Trophoblast cell (in vitro differentiated cells and primary cell): ENCODE data around the gene NMNAT2.

Source experiments
- DNase-seq, 2 donors: peaks; one replicate each; pipeline ENCODE4 v3.0.0-alpha.2; 2016
- H2AFZ ChIP-seq: 2 replicates; pipeline ENCODE4 v1.6.1; 2013; ENCODE audit warnings: low read length, moderate library complexity, mild to moderate bottlenecking; ENCODE audit not compliant: insufficient read depth, poor library complexity
- H2AK5ac ChIP-seq: 2 replicates; pipeline ENCODE4 v1.6.1; 2013; ENCODE audit warnings: mild to moderate bottlenecking, low read length
- H2BK120ac ChIP-seq: 2 replicates; pipeline ENCODE4 v1.6.1; 2013; ENCODE audit warnings: low read length, mild to moderate bottlenecking, moderate library complexity; ENCODE audit not compliant: insufficient read depth, poor library complexity
- H2BK12ac ChIP-seq: 2 replicates; pipeline ENCODE4 v1.6.1; 2013; ENCODE audit warnings: mild to moderate bottlenecking, low read length, moderate library complexity
- H2BK5ac ChIP-seq: 2 replicates; pipeline ENCODE4 v1.6.1; 2013; ENCODE audit warnings: low read length, low read depth, moderate library complexity, mild to moderate bottlenecking; ENCODE audit not compliant: poor library complexity
- H3K14ac ChIP-seq: 2 replicates; pipeline ENCODE4 v1.6.1; 2013; ENCODE audit warnings: mild to moderate bottlenecking, low read length
- H3K18ac ChIP-seq: 2 replicates; pipeline ENCODE4 v1.6.1; 2013; ENCODE audit warnings: mild to moderate bottlenecking, low read length
- H3K23ac ChIP-seq: 2 replicates; pipeline ENCODE4 v1.6.1; 2013; ENCODE audit warnings: low read length
- H3K27ac ChIP-seq: 2 replicates; pipeline ENCODE4 v1.5.1; 2013; ENCODE audit warnings: low read depth, mild to moderate bottlenecking, inconsistent platforms, low read length, moderate library complexity
- H3K27me3 ChIP-seq: 2 replicates; pipeline ENCODE4 v1.6.1; 2013; ENCODE audit warnings: inconsistent platforms, mild to moderate bottlenecking, low read length, moderate library complexity; ENCODE audit not compliant: insufficient read depth
- H3K36me3 ChIP-seq, 2 experiments: 1 replicate in 1 of 2; 2 replicates in 1 of 2; pipeline ENCODE4 v1.6.1; 2013; ENCODE audit warnings: low read length in 2 of 2, mild to moderate bottlenecking in 2 of 2, moderate library complexity in 1 of 2; ENCODE audit not compliant: insufficient read depth in 2 of 2, control insufficient read depth in 1 of 2
- H3K4ac ChIP-seq: 2 replicates; pipeline ENCODE4 v1.6.1; 2013; ENCODE audit warnings: low read depth, mild to moderate bottlenecking, low read length, moderate library complexity
- H3K4me1 ChIP-seq, 2 experiments: 1 replicate in 1 of 2; 2 replicates in 1 of 2; pipeline ENCODE4 v1.6.1; 2013; ENCODE audit warnings: low read length in 2 of 2, mild to moderate bottlenecking in 2 of 2, moderate library complexity in 1 of 2; ENCODE audit not compliant: insufficient read depth in 2 of 2, control insufficient read depth in 1 of 2
- H3K4me2 ChIP-seq: 2 replicates; pipeline ENCODE4 v1.6.1; 2013; ENCODE audit warnings: inconsistent platforms, mild to moderate bottlenecking, low read length, moderate library complexity
- H3K4me3 ChIP-seq: 2 replicates; pipeline ENCODE4 v1.5.1; 2013; ENCODE audit warnings: mild to moderate bottlenecking, low read depth, low read length, inconsistent platforms
- H3K79me1 ChIP-seq: one replicate; pipeline ENCODE4 v1.6.1; 2013; ENCODE audit warnings: low read length
- H3K79me2 ChIP-seq: 2 replicates; pipeline ENCODE4 v1.6.1; 2013; ENCODE audit warnings: low read length, mild to moderate bottlenecking; ENCODE audit not compliant: control insufficient read depth, insufficient read depth, poor library complexity
- H3K9ac ChIP-seq: 2 replicates; pipeline ENCODE4 v1.6.1; 2013; ENCODE audit warnings: mild to moderate bottlenecking, low read length
- H3K9me3 ChIP-seq: 2 replicates; pipeline ENCODE4 v1.6.1; 2013; ENCODE audit warnings: low read depth, mild to moderate bottlenecking, control low read depth, inconsistent platforms, low read length; ENCODE audit not compliant: insufficient read depth
- H4K12ac ChIP-seq: 2 replicates; pipeline ENCODE4 v1.6.1; 2013; ENCODE audit warnings: low read depth, mild to moderate bottlenecking, low read length, moderate library complexity
- H4K8ac ChIP-seq: 2 replicates; pipeline ENCODE4 v1.6.1; 2013; ENCODE audit warnings: low read depth, mild to moderate bottlenecking, low read length, moderate library complexity
- H4K91ac ChIP-seq: one replicate; pipeline ENCODE4 v1.6.1; 2013; ENCODE audit warnings: low read depth, mild to moderate bottlenecking, low read length, moderate library complexity
- WGBS: extraction: QIAGEN DNeasy Blood & Tissue Kit; methylation state at CpG from one replicate; pipeline ENCODE4 v1.1.7; 2013; ENCODE audit warnings: missing lambda C conversion rate; ENCODE audit not compliant: insufficient read length, insufficient coverage; ENCODE audit errors: extremely low coverage; 5-methylcytosine and 5-hydroxymethylcytosine counted together

NMNAT2 gene

GRCh38 chr1:183284086-183284485 is 134.1 kb downstream of the NMNAT2 start:
- peaks cover 29 to 30% of the 10 kb centered on the region in 2 experiments for H3K4me1 ChIP-seq
- no peak for DNase-seq
- no peak overlapping the region for H3K9ac ChIP-seq
- H3K18ac ChIP-seq = no peak overlapping the region
- H2BK5ac ChIP-seq = no peak overlapping the region
- peaks cover 2% of the 10 kb centered on the region for H3K79me2 ChIP-seq
- H4K8ac ChIP-seq = no peak overlapping the region
- H3K23ac ChIP-seq = no peak overlapping the region
- no peak overlapping the region for H3K27ac ChIP-seq
- no peaks in the 10 kb centered on the region for H3K9me3 ChIP-seq
- WGBS = no CpG with 5 or more reads among the region's 5 CpGs
- no peak overlapping the region for H4K12ac ChIP-seq
- peak overlapping the region; percentile 31 for H2AK5ac ChIP-seq
- H3K36me3 ChIP-seq = peaks cover 0 to 4% of the 10 kb centered on the region in 2 experiments
- peak overlapping the region; percentile 47 for H2BK12ac ChIP-seq
- H3K4me3 ChIP-seq = no peak overlapping the region
- no peak overlapping the region for H3K4ac ChIP-seq
- H3K27me3 ChIP-seq = no peaks in the 10 kb centered on the region
- peak overlapping the region; percentile 74 for H4K91ac ChIP-seq
- H2BK120ac ChIP-seq = no peak overlapping the region
- peaks cover 41% of the 10 kb centered on the region for H3K79me1 ChIP-seq
- H3K4me2 ChIP-seq = no peak overlapping the region
- no peak overlapping the region for H3K14ac ChIP-seq
- no peak overlapping the region for H2AFZ ChIP-seq

- Histone ChIP-seq H2BK120ac (peak overlapping the region; percentile 34), H2BK5ac (peak overlapping the region; percentile 38), H3K27ac (no peak overlapping the region), H3K36me3 (peaks cover 0 to 4% of the 10 kb centered on the region in 2 experiments), H4K8ac (no peak overlapping the region), H3K18ac (peak overlapping the region; percentile 4), H3K9me3 (no peaks in the 10 kb centered on the region), H3K79me2 (peaks cover 5% of the 10 kb centered on the region), H3K4me2 (no peak overlapping the region), H3K4ac (peak overlapping the region; percentile 26), H3K23ac (no peak overlapping the region), H3K4me1 (peaks cover 37 to 38% of the 10 kb centered on the region in 2 experiments), H4K12ac (no peak overlapping the region), H2BK12ac (peak overlapping the region; percentile 53), H4K91ac (peak overlapping the region; percentile 74), H3K27me3 (no peaks in the 10 kb centered on the region), H3K4me3 (no peak overlapping the region), H3K14ac (peak overlapping the region; percentile 40), H3K79me1 (peaks cover 49% of the 10 kb centered on the region), H2AK5ac (peak overlapping the region; percentile 70), H2AFZ (peak overlapping the region; percentile 40), H3K9ac (no peak overlapping the region)
- no peak for DNase-seq
- WGBS = no CpG with 5 or more reads among the region's 5 CpGs
Measured at GRCh38 chr1:183283286-183283685, 134.9 kb downstream of the NMNAT2 start.

- H3K27me3 ChIP-seq = no peaks in the 10 kb centered on the region
- H3K9me3 ChIP-seq = no peaks in the 10 kb centered on the region
- peaks cover 0 to 4% of the 10 kb centered on the region in 2 experiments for H3K36me3 ChIP-seq
- H3K23ac ChIP-seq = no peak overlapping the region
- H2BK120ac ChIP-seq = peak overlapping the region; percentile 40
- H3K79me1 ChIP-seq = peaks cover 50% of the 10 kb centered on the region
- peak overlapping the region; percentile 36 for H3K4me2 ChIP-seq
- peak overlapping the region; percentile 90 for H4K91ac ChIP-seq
- H3K18ac ChIP-seq = peak overlapping the region; percentile 44
- no peak overlapping the region for H3K4me3 ChIP-seq
- H2BK5ac ChIP-seq = peak overlapping the region; percentile 75
- no peak overlapping the region for H3K9ac ChIP-seq
- H3K79me2 ChIP-seq = peaks cover 5% of the 10 kb centered on the region
- no peak for DNase-seq
- H2AFZ ChIP-seq = peak overlapping the region; percentile 41
- H4K12ac ChIP-seq = no peak overlapping the region
- peak overlapping the region; percentile 20 for H2BK12ac ChIP-seq
- H3K14ac ChIP-seq = peak overlapping the region; percentile 73
- no CpG with 5 or more reads among the region's 9 CpGs for WGBS
- no peak overlapping the region for H2AK5ac ChIP-seq
- H3K4ac ChIP-seq = peak overlapping the region; percentile 12
- peak overlapping the region; percentile 82 for H3K27ac ChIP-seq
- H4K8ac ChIP-seq = peak overlapping the region; percentile 3
- H3K4me1 ChIP-seq = peaks cover 35% of the 10 kb centered on the region in 2 experiments
Measured at GRCh38 chr1:183282101-183282855, 135.9 kb downstream of the NMNAT2 start.

DNA sequence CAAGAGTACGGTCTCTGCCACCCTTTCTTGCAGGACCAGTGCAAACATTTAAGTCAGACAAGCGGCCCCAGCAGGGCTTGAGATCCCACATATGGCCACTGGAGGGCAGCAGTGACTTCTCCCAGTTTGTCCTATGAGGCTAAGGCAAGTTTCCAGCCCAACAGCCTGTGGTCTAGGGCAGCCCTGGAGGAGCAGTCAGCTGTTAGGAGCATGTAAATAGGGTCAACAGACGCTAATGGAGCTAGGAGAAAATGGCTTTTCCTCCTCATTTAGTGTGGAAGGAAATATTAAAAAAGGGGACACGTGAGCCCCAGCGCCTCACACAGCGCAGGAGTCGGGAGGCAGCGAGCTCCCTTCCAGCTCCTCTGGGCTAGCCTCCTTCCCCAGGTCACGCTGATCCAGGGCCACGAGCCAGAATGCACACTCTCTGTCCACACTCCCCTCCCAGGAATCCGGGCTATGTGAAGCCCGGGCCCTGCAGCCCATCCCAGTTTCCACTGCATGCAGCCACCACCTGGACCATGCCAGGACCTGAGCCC is 136.6 kb downstream of the NMNAT2 start:
- peak; percentile 99 to 100 for DNase-seq
- H3K18ac ChIP-seq = peak overlapping the region; percentile 8
- peak overlapping the region; percentile 36 for H3K4me2 ChIP-seq
- H2AK5ac ChIP-seq = no peak overlapping the region
- H3K4me1 ChIP-seq = peaks cover 33 to 34% of the 10 kb centered on the region in 2 experiments
- H4K12ac ChIP-seq = no peak overlapping the region
- H4K8ac ChIP-seq = peak overlapping the region; percentile 3
- peak overlapping the region; percentile 41 for H2AFZ ChIP-seq
- H3K23ac ChIP-seq = no peak overlapping the region
- peak overlapping the region; percentile 75 for H2BK5ac ChIP-seq
- H3K9me3 ChIP-seq = no peaks in the 10 kb centered on the region
- H4K91ac ChIP-seq = peak overlapping the region; percentile 90
- H3K4me3 ChIP-seq = no peak overlapping the region
- H3K79me2 ChIP-seq = peaks cover 5% of the 10 kb centered on the region
- peak overlapping the region; percentile 40 for H2BK120ac ChIP-seq
- peaks cover 51% of the 10 kb centered on the region for H3K79me1 ChIP-seq
- H3K14ac ChIP-seq = peak overlapping the region; percentile 73
- peak overlapping the region; percentile 19 for H2BK12ac ChIP-seq
- peak overlapping the region; percentile 82 for H3K27ac ChIP-seq
- no peak overlapping the region for H3K9ac ChIP-seq
- peaks cover 0 to 4% of the 10 kb centered on the region in 2 experiments for H3K36me3 ChIP-seq
- WGBS = no CpG with 5 or more reads among the region's 12 CpGs
- H3K4ac ChIP-seq = peak overlapping the region; percentile 12
- H3K27me3 ChIP-seq = no peaks in the 10 kb centered on the region
